NCI-H2081 (cell line): ENCODE results near the gene TXNRD2.
A peak's percentile ranks its signal among the peaks of the same experiment; 100 is the strongest.
"Not testable (repeated sequence)": the region's sequence is repeated elsewhere in the genome, so short reads cannot be mapped to it uniquely, and the experiment has no call there.

Experiments
- DNase-seq, 2 experiments: peaks; one replicate each; lab custom pipeline; 2025; lab: John Stamatoyannopoulos, UW

TXNRD2 gene

GRCh38 chr22:19948057-19948760, 6.6 kb upstream of the TXNRD2 start:
- no peak for DNase-seq

DNA sequence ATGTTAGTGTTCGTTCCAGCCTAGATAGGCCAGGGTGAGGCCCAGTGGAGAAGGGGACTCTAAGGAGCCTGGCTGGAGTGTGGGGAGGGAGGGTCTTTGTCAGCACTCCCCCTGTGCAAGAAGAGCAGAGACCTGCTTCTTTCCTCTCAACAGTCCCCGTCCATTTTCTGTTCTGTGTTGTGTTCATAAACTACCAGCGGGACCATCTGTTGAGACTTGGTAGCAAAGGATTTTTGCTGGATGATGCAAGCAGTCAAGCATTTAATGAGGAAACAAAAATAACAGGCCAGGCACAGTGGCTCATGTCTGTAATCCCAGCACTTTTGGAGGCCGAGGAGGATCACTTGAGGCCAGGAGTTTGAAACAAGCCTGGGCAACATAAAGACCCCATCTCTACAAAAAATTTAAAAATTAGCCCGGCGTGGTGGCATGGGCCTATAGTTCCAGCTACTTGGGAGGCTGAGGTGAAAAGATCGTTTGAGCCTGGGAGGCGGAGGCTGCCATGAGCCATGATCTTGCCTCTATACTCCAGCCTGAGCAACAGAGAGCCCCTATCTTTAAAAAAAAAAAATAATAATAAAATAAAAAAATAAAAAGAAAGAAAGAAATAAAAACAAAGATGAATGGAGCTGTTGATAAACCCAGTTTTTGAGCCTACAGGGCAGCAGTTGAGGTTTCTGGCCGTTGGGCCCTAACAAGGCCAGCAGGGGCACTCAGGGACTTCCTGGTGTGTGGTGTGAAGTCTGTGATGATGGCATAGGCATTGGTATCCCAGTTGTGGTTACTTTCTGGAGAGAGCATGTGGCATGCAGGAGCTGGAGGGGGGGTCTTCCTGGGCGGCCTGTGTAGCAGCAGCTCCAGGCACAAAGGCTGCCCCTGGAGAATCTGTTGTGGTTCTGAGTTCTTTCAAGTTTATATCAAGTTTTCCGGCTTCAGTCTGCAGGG, 1.7 kb upstream of the TXNRD2 start:
- no peak for DNase-seq

DNA sequence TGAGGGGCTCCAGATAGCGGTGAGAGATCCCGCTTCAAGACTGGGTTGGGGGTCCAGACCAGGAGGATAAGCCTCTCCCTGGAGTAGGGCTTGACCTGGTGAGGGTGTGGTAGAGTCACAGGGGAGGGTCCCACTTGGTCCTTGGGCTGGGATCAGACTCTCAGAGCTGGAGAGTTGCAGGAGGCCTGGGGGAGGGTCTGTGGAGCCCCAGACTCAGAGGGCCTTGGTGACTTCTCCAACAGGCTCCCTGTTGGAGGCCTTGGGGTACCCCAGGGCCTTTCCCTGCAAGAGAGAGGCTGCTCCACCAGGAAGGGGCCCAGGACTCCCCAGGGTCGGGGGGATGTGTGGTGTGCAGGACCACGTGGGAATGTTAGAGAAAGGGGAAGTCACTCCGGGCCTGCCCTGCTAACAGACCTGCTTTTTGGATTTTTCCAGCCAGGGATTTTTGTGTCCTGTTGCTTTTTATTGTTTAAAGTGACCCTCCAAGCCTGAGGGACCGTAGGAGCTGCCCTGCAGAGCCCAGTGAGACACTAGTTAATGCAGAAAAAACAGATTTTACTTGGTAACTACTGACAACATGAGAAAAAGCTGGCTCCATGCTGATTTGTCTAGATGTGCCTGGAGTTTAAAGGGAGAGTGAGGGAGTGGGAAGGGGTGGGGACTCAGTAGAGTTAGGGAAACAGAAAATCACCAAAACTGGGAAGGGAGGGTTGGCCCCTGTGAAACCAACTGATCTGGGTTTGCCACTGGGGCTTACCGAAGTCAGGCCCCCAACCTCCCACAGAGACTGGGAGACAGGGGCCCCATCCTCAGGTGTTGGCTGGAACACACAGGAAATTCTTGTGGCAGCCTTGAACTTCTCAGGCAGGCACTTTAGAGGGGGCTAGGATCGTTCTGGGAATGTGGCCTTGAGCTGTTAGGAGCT, 801 bp upstream of the TXNRD2 start:
- DNase-seq = no peak

GRCh38 chr22:19940536-19941364, 868 bp downstream of the TXNRD2 start:
- DNase-seq = no peak

GRCh38 chr22:19937616-19938473, 3.8 kb downstream of the TXNRD2 start:
- no peak for DNase-seq

- DNase-seq = no peak
Observed at GRCh38 chr22:19936513-19936912, 5.1 kb downstream of the TXNRD2 start.

DNA sequence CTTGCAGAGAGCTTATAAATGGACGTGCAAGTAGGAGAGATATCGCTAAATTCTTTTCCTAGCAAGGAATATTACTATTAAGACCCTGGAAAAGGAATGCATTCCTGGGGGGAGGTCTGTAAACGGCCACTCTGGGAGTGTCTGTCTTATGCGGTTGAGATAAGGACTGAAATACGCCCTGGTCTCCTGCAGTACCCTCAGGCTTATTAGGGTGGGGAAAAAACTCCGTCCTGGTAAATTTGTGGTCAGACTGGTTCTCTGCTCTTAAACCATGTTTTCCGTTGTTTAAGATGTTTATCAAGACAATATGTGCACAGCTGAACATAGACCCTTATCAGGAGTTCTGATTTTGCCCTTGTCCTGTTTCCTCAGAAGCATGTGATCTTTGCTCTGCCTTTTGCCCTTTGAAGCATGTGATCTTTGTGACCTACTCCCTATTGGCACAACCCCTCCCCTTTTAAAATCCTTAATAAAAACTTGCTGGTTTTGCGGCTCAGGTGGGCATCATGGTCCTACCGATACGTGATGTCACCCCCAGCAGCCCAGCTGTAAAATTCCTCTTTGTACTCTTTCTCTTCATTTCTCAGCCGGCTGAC, 6.4 kb downstream of the TXNRD2 start:
- DNase-seq = not testable (repeated sequence)

GRCh38 chr22:19933341-19934241, 8.0 kb downstream of the TXNRD2 start:
- DNase-seq = peak in 1 of 2 experiments; percentile 82

GRCh38 chr22:19932367-19933206, 9.0 kb downstream of the TXNRD2 start:
- DNase-seq = peak; percentile 62 to 83

DNA sequence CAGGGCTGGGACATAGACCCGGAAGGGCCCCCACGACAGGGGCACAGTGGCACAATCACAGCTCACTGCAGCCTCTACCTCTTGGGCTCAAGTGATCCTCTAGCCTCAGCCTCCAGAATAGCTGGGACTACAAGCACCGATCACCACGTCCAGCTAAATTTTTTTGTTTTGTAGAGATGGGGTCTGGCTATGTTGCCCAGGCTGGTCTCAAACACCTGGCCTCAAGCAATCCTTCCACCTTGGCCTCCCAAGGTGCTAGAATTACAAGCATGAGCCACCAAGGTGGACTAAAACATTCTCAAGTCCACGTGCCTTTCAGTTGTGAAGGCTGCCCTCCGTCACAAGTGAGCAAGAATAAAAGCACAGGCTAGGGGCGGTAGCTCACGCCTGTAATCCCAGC, 10.1 kb downstream of the TXNRD2 start:
- no peak for DNase-seq

- no peak for DNase-seq
Observed at GRCh38 chr22:19930551-19931486, 10.8 kb downstream of the TXNRD2 start.

GRCh38 chr22:19929586-19930550, 11.8 kb downstream of the TXNRD2 start:
- no peak for DNase-seq

- DNase-seq = no peak
Observed at GRCh38 chr22:19928207-19928606, 13.4 kb downstream of the TXNRD2 start.

- no peak for DNase-seq
Observed at GRCh38 chr22:19927696-19928095, 13.9 kb downstream of the TXNRD2 start.

GRCh38 chr22:19926028-19926427, 15.6 kb downstream of the TXNRD2 start:
- DNase-seq = not testable (repeated sequence)
